Stimulated activated CD8-positive, alpha-beta memory T cell treated with anti-CD3 and anti-CD28 coated beads, Interleukin-12 subunit alpha, Interleukin-12 subunit beta, amount 100 ng/mL, for 24 hours (primary cell): Measurements from ENCODE around the gene MYOZ1.

ENCODE experiments used
- DNase-seq: peaks from one replicate; pipeline ENCODE4 v3.0.0-alpha.2; 2020; ENCODE audit errors: extremely low read depth

The MYOZ1 gene

DNA sequence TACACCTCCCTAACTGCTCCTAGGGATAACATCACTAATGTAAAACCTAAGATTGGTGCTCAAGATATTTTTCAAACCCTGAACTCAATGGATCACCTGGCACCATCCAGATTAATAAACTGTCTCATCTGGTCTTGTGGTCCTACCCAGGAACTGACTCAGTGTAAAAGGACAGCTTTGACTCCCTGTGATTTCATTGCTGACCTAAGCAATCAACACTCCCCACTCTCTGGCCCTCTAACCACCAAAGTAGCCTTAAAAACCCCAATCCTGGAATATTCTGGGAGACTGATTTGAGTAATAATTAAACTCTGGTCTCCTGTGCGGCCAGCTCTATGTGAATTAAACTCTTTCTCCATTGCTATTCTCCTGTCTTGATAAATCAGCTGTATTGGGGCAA is 43.9 kb downstream of the MYOZ1 start:
- DNase-seq = no peak

DNA sequence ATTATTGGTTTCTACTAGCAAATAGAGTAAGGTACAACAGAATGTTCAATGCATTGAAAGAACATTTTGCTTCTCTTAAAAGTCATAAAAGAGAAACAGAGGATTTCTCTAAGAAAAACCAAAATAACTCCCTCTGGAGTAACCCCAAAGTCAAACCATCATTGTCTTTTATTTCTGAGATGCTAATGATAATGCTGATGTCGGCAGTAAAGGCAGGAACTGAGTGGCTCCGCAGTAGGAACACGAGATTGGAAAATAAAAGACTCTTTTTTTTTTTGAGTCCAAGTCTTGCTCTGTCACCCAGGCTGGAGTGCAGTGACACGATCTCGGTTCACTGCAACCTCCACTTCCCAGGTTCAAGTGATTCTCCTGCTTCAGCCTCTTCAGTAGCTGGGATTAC is 47.5 kb downstream of the MYOZ1 start:
- DNase-seq = no peak

DNA sequence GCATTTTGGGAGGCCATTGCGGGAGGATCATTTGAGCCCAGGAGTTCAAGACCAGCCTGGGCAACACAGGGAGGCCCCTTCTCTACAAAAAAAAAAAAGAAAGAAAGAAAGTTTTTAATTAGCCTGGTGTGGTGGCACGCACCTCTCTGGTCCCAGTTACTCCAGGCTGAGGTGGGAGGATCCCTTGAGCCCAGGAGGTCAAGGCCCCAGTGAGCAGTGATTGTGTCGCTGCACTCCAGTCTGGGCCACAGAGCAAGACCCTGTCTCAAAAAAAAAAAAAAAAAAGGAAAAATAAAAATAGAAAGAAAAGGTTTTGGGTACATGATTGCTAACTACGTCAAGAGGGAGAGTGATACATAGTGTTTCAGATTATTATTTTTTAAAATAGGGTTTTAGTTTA is 48.2 kb downstream of the MYOZ1 start:
- DNase-seq = no peak

- DNase-seq = no peak
Measured at GRCh38 chr10:73591935-73592699, 49.2 kb downstream of the MYOZ1 start.

- no peak for DNase-seq
Measured at GRCh38 chr10:73590881-73591799, 50.1 kb downstream of the MYOZ1 start, which contains the start of gene USP54. USP54 (minus strand) TSS chr10:73591342; CDS start chr10:73575658, 15,684 bp downstream.

DNA sequence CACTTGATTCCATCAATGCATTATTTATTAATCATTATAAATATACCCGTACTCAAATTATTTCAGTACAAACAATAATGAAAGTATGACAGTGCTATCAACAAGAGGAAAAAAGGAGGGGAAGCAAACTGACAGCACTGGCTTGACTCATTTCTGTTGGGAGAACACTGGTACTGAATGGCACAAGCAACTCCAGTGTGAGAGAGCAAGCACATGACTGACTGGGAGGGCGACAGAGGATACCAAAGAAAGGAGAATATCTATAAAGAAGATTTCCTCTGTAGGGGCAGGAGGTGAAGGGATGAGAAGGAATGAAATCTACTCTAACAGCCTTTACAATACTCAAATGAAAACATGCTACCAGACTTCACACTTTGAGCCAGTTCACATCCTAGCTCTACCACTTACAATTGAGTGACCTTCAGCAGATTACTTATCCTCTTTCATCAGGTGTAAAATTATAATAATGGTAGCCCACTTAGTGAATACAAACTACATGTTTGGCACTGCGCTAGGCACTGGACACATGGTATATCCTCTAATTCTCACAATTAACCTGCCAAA is 51.6 kb downstream of the MYOZ1 start:
- DNase-seq = no peak

- DNase-seq = no peak
Measured at GRCh38 chr10:73588656-73589055, 52.6 kb downstream of the MYOZ1 start.

- DNase-seq = no peak
Measured at GRCh38 chr10:73586583-73586984, 54.7 kb downstream of the MYOZ1 start.

- DNase-seq = no peak
Measured at GRCh38 chr10:73585327-73585726, 55.9 kb downstream of the MYOZ1 start.

DNA sequence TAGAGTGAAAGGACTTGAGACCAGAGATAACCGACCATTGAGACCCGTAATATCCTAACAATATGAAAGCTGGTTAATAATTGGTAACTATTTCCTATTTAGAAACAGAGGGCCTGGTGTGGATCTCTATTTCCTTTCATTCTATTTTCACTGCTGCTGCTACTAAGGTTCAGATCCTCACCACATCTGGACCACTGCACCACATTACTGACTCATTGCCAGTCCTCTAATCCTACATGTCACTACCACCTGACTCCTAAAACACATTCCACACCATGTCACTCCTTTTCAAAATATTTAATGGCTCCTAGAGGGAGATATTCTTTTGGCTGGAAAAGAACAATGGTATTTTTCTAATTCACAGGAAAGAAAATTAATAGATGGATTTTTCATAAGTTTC is 56.5 kb downstream of the MYOZ1 start:
- no peak for DNase-seq

DNA sequence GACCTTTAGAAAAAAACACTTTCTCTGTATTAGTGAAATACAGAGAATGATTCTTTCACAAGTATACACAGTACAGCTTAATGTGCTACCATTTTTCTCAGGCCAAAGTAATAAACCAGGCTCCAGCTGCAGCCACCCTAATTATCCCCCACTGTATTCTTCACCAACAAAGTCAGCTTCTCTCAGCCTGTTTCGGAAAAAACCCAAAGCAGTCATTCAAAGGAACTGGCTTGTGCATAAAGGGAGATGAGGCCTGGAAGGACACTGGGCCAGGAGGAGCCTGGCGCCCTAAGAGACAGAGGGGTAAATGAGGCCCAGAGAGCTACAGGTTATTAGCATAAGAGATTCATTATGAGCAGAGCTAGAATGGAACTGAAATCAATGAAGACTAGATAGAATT is 59.4 kb downstream of the MYOZ1 start:
- no peak for DNase-seq
